NCI-H2171 (cell line): ENCODE data around the gene GPATCH2.

Experiments used
- DNase-seq: peaks from one replicate; lab custom pipeline; 2025; lab: John Stamatoyannopoulos, UW

Gene GPATCH2

GRCh38 chr1:217630711-217631591 lies at the start of gene GPATCH2, which contains the start of gene SPATA17:
TSS of gene GPATCH2 (minus strand) at chr1:217631090. CDS start at chr1:217630971, 119 bp downstream.
TSS of gene SPATA17 (plus strand) at chr1:217631344. CDS start at chr1:217631379, 35 bp downstream.
- peak; percentile 85 for DNase-seq

- DNase-seq, result no peak
Observed at GRCh38 chr1:217674028-217674729, 43.3 kb upstream of the GPATCH2 start.

- DNase-seq, result no peak
Observed at GRCh38 chr1:217673387-217673786, 42.5 kb upstream of the GPATCH2 start.

- no peak for DNase-seq
Observed at GRCh38 chr1:217668351-217668940, 37.6 kb upstream of the GPATCH2 start.

GRCh38 chr1:217661407-217661806 lies 30.5 kb upstream of the GPATCH2 start:
- DNase-seq, result no peak

- DNase-seq, result no peak
Observed at GRCh38 chr1:217660353-217661062, 29.6 kb upstream of the GPATCH2 start.

- DNase-seq, result no peak
Observed at GRCh38 chr1:217650674-217651073, 19.8 kb upstream of the GPATCH2 start.

- DNase-seq, result no peak
Observed at GRCh38 chr1:217647791-217648190, 16.9 kb upstream of the GPATCH2 start.

GRCh38 chr1:217642455-217642854 lies 11.6 kb upstream of the GPATCH2 start:
- no peak for DNase-seq

- no peak for DNase-seq
Observed at GRCh38 chr1:217627431-217627830, 3.5 kb downstream of the GPATCH2 start.

- no peak for DNase-seq
Observed at GRCh38 chr1:217626321-217626720, 4.6 kb downstream of the GPATCH2 start.

- no peak for DNase-seq
Observed at GRCh38 chr1:217622042-217622441, 8.8 kb downstream of the GPATCH2 start.

GRCh38 chr1:217620814-217621213 lies 10.1 kb downstream of the GPATCH2 start:
- no peak for DNase-seq

- DNase-seq, result no peak
Observed at GRCh38 chr1:217617126-217617525, 13.8 kb downstream of the GPATCH2 start.

GRCh38 chr1:217614200-217614712 lies 16.6 kb downstream of the GPATCH2 start:
- DNase-seq, result no peak

- DNase-seq, result no peak
Observed at GRCh38 chr1:217605390-217605789, 25.5 kb downstream of the GPATCH2 start.

GRCh38 chr1:217602380-217602779 lies 28.5 kb downstream of the GPATCH2 start:
- DNase-seq, result no peak

GRCh38 chr1:217599154-217599553 lies 31.7 kb downstream of the GPATCH2 start:
- no peak for DNase-seq

- no peak for DNase-seq
Observed at GRCh38 chr1:217590598-217590997, 40.3 kb downstream of the GPATCH2 start.

GRCh38 chr1:217586586-217586985 lies 44.3 kb downstream of the GPATCH2 start:
- DNase-seq, result no peak

- DNase-seq, result no peak
Observed at GRCh38 chr1:217585577-217585976, 45.3 kb downstream of the GPATCH2 start.
